Smooth muscle cell of the brain vasculature (primary cell): ENCODE results near the gene INIP.
A peak's percentile ranks its signal among the peaks of the same experiment; 100 is the strongest.

ENCODE experiments used
- DNase-seq: peaks from one replicate; pipeline ENCODE4 v3.0.0-alpha.2; 2012; ENCODE audit warnings: low read depth, low spot score

Gene INIP

GRCh38 chr9:112717661-112718331 lies at the start of gene INIP:
INIP (minus strand) TSS chr9:112718117; CDS start chr9:112716485, 1,632 bp downstream.
- DNase-seq: peak; percentile 73

- no peak for DNase-seq
Observed at GRCh38 chr9:112765281-112765680, 47.4 kb upstream of the INIP start.

- no peak for DNase-seq
Observed at GRCh38 chr9:112764837-112765236, 46.9 kb upstream of the INIP start.

GRCh38 chr9:112764344-112764743 lies 46.4 kb upstream of the INIP start:
- no peak for DNase-seq

GRCh38 chr9:112762726-112763518 lies 45.0 kb upstream of the INIP start:
- DNase-seq: no peak

GRCh38 chr9:112761912-112762655 lies 44.2 kb upstream of the INIP start:
- DNase-seq: no peak

- no peak for DNase-seq
Observed at GRCh38 chr9:112760821-112761220, 42.9 kb upstream of the INIP start.

GRCh38 chr9:112757940-112758339 lies 40.0 kb upstream of the INIP start:
- DNase-seq: no peak

- DNase-seq: no peak
Observed at GRCh38 chr9:112757282-112757883, 39.5 kb upstream of the INIP start.

- DNase-seq: no peak
Observed at GRCh38 chr9:112755675-112756074, 37.8 kb upstream of the INIP start.

- no peak for DNase-seq
Observed at GRCh38 chr9:112755016-112755427, 37.1 kb upstream of the INIP start.

- DNase-seq: no peak
Observed at GRCh38 chr9:112754578-112754977, 36.7 kb upstream of the INIP start.

GRCh38 chr9:112753725-112754124 lies 35.8 kb upstream of the INIP start:
- peak; percentile 12 for DNase-seq

GRCh38 chr9:112752334-112753125 lies 34.6 kb upstream of the INIP start:
- no peak for DNase-seq

GRCh38 chr9:112751056-112751795 lies 33.3 kb upstream of the INIP start:
- DNase-seq: peak; percentile 57

- no peak for DNase-seq
Observed at GRCh38 chr9:112750764-112751055, 32.8 kb upstream of the INIP start.

GRCh38 chr9:112750016-112750763 lies 32.3 kb upstream of the INIP start, which contains the start of gene SNX30:
SNX30 (plus strand) TSS chr9:112750760; CDS start chr9:112751002, 242 bp downstream.
- peak; percentile 64 for DNase-seq

- DNase-seq: no peak
Observed at GRCh38 chr9:112747094-112747493, 29.2 kb upstream of the INIP start.

GRCh38 chr9:112744177-112744576 lies 26.3 kb upstream of the INIP start:
- no peak for DNase-seq
